Fibroblast of lung (primary cell): Measurements from ENCODE around the gene WDR31. TPM values are rescaled to one million over a fixed set of nuclear protein-coding genes. Genes with fewer than 3 reads are reported as not detected.
A peak's percentile ranks its signal among the peaks of the same experiment; 100 is the strongest.

Experiments
- DNase-seq, 2 donors: peaks; one replicate each; pipeline versions ENCODE4 v3.0.0 to v3.0.0-alpha.2; 2010; ENCODE audit warnings: low read depth in 2 of 2
- H2AFZ ChIP-seq: 2 replicates; pipeline ENCODE4 v1.5.1; 2012; ENCODE audit warnings: low read length, control low read depth, inconsistent platforms
- H3K27ac ChIP-seq: 2 replicates; pipeline ENCODE4 v1.5.1; 2011; ENCODE audit warnings: low read length, control low read depth; ENCODE audit not compliant: insufficient read depth
- H3K27me3 ChIP-seq: 2 replicates; pipeline ENCODE4 v1.5.1; 2011; ENCODE audit warnings: mild to moderate bottlenecking, low read length; ENCODE audit not compliant: control insufficient read depth, insufficient read depth
- H3K36me3 ChIP-seq: 2 replicates; pipeline ENCODE4 v1.5.1; 2011; ENCODE audit warnings: low read length; ENCODE audit not compliant: control insufficient read depth, insufficient read depth
- H3K4me1 ChIP-seq: 2 replicates; pipeline ENCODE4 v1.5.1; 2011; ENCODE audit warnings: low read length; ENCODE audit not compliant: control insufficient read depth, insufficient read depth; ENCODE audit errors: extremely low read depth
- H3K4me2 ChIP-seq: 2 replicates; pipeline ENCODE4 v1.5.1; 2011; ENCODE audit warnings: low read length, control low read depth; ENCODE audit not compliant: insufficient read depth; ENCODE audit errors: extremely low read depth
- H3K4me3 ChIP-seq, 4 experiments: fragments of 200-600 bp in 1 of 4; sonication (generic) in 1 of 4; replicated peaks in 1 of 4; 2 replicates each; pipeline ENCODE4 v1.5.1; 2011 to 2016; ENCODE audit warnings: low read length in 4 of 4, low read depth in 3 of 4, mild to moderate bottlenecking in 3 of 4, control low read depth in 2 of 4, inconsistent platforms in 1 of 4, mixed read lengths in 1 of 4; ENCODE audit not compliant: insufficient read depth in 1 of 4; ENCODE audit errors: control extremely low read depth in 1 of 4
- H3K79me2 ChIP-seq: 2 replicates; pipeline ENCODE4 v1.5.1; 2012; ENCODE audit warnings: mild to moderate bottlenecking, low read length, inconsistent platforms; ENCODE audit not compliant: control insufficient read depth, insufficient read depth
- H3K9ac ChIP-seq: 2 replicates; pipeline ENCODE4 v1.5.1; 2011; ENCODE audit warnings: mild to moderate bottlenecking, low read length, control low read depth; ENCODE audit not compliant: insufficient read depth
- H3K9me3 ChIP-seq: 2 replicates; pipeline ENCODE4 v1.5.1; 2012; ENCODE audit warnings: low read depth, low read length; ENCODE audit not compliant: control insufficient read depth, insufficient read depth
- H4K20me1 ChIP-seq: 2 replicates; pipeline ENCODE4 v1.5.1; 2011; ENCODE audit warnings: low read length; ENCODE audit not compliant: control insufficient read depth, insufficient read depth; ENCODE audit errors: extremely low read depth
- CTCF ChIP-seq, 2 donors: IDR thresholded peaks in 1 of 2; conservative IDR thresholded peaks in 1 of 2; 1 replicate in 1 of 2; 2 replicates in 1 of 2; pipeline ENCODE4 v1.5.1; 2011 to 2012; ENCODE audit warnings: low read length in 2 of 2, control low read depth in 1 of 2, inconsistent platforms in 1 of 2, low read depth in 1 of 2, mild to moderate bottlenecking in 1 of 2
- EZH2 ChIP-seq: IDR thresholded peaks from 2 replicates; pipeline ENCODE4 v1.5.1; 2012; ENCODE audit warnings: low read length, control low read depth, mild to moderate bottlenecking; ENCODE audit errors: missing control alignments
- polyA plus RNA-seq, 2 donors: library from polyadenylated mRNA; depleted of rRNA in 1 of 2; stranded (reverse) in 1 of 2; unstranded in 1 of 2; fragments of >200 nt; gene quantifications; 2 replicates each; pipeline ENCODE4 v1.2.1, GENCODE V29; 2011 to 2012; ENCODE audit warnings: missing spikeins in 1 of 2
- total RNA-seq: library from RNA; depleted of rRNA; stranded (reverse); fragments of >200 nt; gene quantifications from 2 replicates; pipeline ENCODE4 v1.2.1, GENCODE V29; 2014

WDR31 gene
- total and polyA plus RNA-seq, 2 donors (not counting 1 experiment from before 2014, with no cell fraction given) = 1.6 to 4.0 TPM

DNA sequence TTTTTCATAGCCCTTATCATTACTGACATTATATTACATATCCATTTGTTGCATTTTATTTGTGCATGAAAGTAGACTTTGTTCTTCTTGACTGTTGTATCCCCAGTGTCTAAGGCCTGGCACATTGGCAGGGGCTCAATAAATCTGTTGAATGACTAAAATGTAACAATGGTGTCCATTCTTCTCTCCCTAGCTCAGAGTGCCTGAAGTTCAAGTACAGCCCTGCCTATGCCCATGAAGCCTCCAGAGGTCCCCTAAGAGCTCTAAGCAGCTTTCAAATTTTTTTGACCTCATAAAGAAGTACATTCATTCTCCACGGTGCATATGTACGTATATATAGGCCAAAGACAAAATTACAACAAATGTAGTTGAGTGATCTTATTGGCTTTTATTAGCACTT lies 5.1 kb upstream of the WDR31 start:
- Histone ChIP-seq H2AFZ (no peak overlapping the region), H3K4me3 (no peak overlapping the region), H3K36me3 (no peaks in the 10 kb centered on the region), H3K4me2 (no peak overlapping the region), H3K9ac (no peak overlapping the region), H3K79me2 (no peaks in the 10 kb centered on the region), H4K20me1 (no peaks in the 10 kb centered on the region), H3K27me3 (peaks cover 9% of the 10 kb centered on the region), H3K27ac (no peak overlapping the region), H3K4me1 (no peaks in the 10 kb centered on the region), H3K9me3 (no peaks in the 10 kb centered on the region)
- no peak for DNase-seq
- TF ChIP-seq EZH2 (no peak), CTCF (conservative IDR thresholded peaks at IDR 0.05 in 1 of 2, IDR thresholded peaks at IDR 0.05 in 1 of 2; ENCODE audit: low read depth in 1 of 2, low read length in 2 of 2) (no peak)

DNA sequence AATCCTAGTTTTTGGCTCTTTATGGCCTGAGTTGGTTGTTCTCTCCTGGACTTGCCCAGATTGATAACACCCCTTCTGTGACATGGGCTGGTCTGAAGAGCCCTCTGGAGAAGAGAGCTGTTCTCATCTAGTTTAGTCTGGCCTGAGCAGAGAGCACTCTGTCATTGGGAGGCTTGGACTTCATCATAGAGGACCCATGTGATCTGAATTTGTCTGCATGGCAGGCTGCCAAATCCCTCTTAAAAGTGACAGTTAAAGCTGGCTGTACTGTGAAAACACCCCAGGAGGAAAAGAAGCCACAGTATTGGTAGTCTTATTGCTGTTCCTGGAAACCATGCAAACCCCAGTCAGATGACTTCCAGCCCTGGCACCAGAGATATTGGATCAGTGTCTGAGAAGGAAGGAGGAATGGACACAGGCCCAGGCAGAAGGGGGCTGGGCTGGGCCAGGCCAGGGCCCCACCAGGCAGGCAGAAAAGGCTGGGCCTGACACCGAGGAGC lies 3.7 kb upstream of the WDR31 start:
- Histone ChIP-seq H3K79me2 (no peaks in the 10 kb centered on the region), H3K27me3 (peaks cover under 1% of the 10 kb centered on the region), H3K36me3 (no peaks in the 10 kb centered on the region), H3K9me3 (no peaks in the 10 kb centered on the region), H2AFZ (no peak overlapping the region), H3K9ac (no peak overlapping the region), H4K20me1 (no peaks in the 10 kb centered on the region), H3K4me2 (no peak overlapping the region), H3K4me1 (peaks cover 3% of the 10 kb centered on the region), H3K4me3 (no peak overlapping the region), H3K27ac (no peak overlapping the region)
- peak; percentile 27 to 50 for DNase-seq
- TF ChIP-seq EZH2 = no peak
- TF ChIP-seq CTCF (conservative IDR thresholded peaks at IDR 0.05 in 1 of 2, IDR thresholded peaks at IDR 0.05 in 1 of 2; ENCODE audit: low read depth in 1 of 2, low read length in 2 of 2) = no peak

DNA sequence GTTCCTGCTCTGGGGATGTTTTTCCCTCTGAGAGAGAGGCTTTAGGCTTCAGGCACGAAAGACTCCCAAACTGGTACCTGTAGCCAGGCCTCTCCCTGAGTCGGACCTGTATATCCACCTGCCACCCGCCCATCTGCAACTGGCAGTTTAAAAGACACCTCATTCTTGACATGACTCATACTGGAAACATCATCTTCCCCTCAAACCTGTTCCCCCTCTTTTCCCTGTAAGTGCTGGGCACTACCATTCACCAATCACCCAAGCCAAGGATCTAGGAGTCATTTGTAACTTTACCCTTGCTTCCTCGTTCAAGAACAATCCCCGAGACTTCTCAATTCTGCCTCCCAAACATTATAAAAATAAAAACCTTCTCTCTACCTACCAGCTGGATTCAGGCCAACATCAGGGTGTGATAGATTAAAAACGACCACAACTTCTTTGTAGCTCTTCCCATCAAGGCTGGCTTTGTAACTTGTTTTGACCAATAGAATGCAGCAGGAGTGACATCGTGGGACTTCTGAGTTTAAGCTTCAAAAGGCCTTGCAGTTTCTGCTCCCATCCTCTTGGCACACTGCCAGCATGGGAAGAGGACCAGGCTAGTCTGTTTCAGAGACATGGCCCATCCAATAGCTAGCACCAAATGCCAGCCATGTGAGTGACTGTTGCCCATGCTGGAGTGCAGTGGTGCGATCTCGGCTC lies 1.8 kb upstream of the WDR31 start:
- Histone ChIP-seq H3K27ac (no peak overlapping the region), H3K79me2 (no peaks in the 10 kb centered on the region), H3K4me1 (peaks cover 3% of the 10 kb centered on the region), H3K4me3 (no peak overlapping the region), H3K9ac (no peak overlapping the region), H3K27me3 (no peaks in the 10 kb centered on the region), H4K20me1 (no peaks in the 10 kb centered on the region), H3K9me3 (no peaks in the 10 kb centered on the region), H3K36me3 (no peaks in the 10 kb centered on the region), H2AFZ (no peak overlapping the region), H3K4me2 (no peak overlapping the region)
- no peak for DNase-seq
- TF ChIP-seq EZH2 (no peak), CTCF (conservative IDR thresholded peaks at IDR 0.05 in 1 of 2, IDR thresholded peaks at IDR 0.05 in 1 of 2; ENCODE audit: low read depth in 1 of 2, low read length in 2 of 2) (no peak)
